ENCODE results near the gene KATNAL1.

- TF ChIP-seq CTCF (IDR thresholded peaks at IDR 0.05) = no peak
- TF ChIP-seq POLR2A (IDR thresholded peaks at IDR 0.05) = no peak
These were observed 7.2 kb upstream of the KATNAL1 start for GRCh38 chr13:30314562-30314961.
